ENCODE measurements around the gene ZNF804A.

Gene ZNF804A

GRCh38 chr2:184769686-184770085 lies 171.4 kb downstream of the ZNF804A start:
- DNase-seq (ENCODE audit: low read depth): peak; percentile 22
- no peak overlapping the region for H3K4me3 ChIP-seq (replicated peaks; ENCODE audit: low read depth, low read length)
- no peak for TF ChIP-seq CTCF (IDR thresholded peaks at IDR 0.05; ENCODE audit: low read length, missing control alignments)

GRCh38 chr2:184779777-184780176 lies 181.4 kb downstream of the ZNF804A start:
- TF ChIP-seq CTCF (IDR thresholded peaks at IDR 0.05; ENCODE audit: low read length, missing control alignments): no peak
- H3K4me3 ChIP-seq (replicated peaks; ENCODE audit: low read depth, low read length): no peak overlapping the region
- no peak for DNase-seq (ENCODE audit: low read depth)

- no peak for DNase-seq (ENCODE audit: low read depth)
- no peak overlapping the region for H3K4me3 ChIP-seq (replicated peaks; ENCODE audit: low read depth, low read length)
- no peak for TF ChIP-seq CTCF (IDR thresholded peaks at IDR 0.05; ENCODE audit: low read length, missing control alignments)
Observed at GRCh38 chr2:184780384-184780783, 182.1 kb downstream of the ZNF804A start.

- no peak overlapping the region for H3K4me3 ChIP-seq (replicated peaks; ENCODE audit: low read depth, low read length)
- peak; percentile 71 for DNase-seq (ENCODE audit: low read depth)
- no peak for TF ChIP-seq CTCF (IDR thresholded peaks at IDR 0.05; ENCODE audit: low read length, missing control alignments)
Observed at GRCh38 chr2:184780944-184781343, 182.6 kb downstream of the ZNF804A start.

GRCh38 chr2:184783576-184783975 lies 185.2 kb downstream of the ZNF804A start:
- TF ChIP-seq CTCF (IDR thresholded peaks at IDR 0.05; ENCODE audit: low read length, missing control alignments): no peak
- DNase-seq (ENCODE audit: low read depth): no peak
- no peak overlapping the region for H3K4me3 ChIP-seq (replicated peaks; ENCODE audit: low read depth, low read length)

- no peak for DNase-seq (ENCODE audit: low read depth)
- no peak for TF ChIP-seq CTCF (IDR thresholded peaks at IDR 0.05; ENCODE audit: low read length, missing control alignments)
- no peak overlapping the region for H3K4me3 ChIP-seq (replicated peaks; ENCODE audit: low read depth, low read length)
Observed at GRCh38 chr2:184793176-184793575, 194.8 kb downstream of the ZNF804A start.

GRCh38 chr2:184799379-184799778 lies 201.1 kb downstream of the ZNF804A start:
- no peak overlapping the region for H3K4me3 ChIP-seq (replicated peaks; ENCODE audit: low read depth, low read length)
- TF ChIP-seq CTCF (IDR thresholded peaks at IDR 0.05; ENCODE audit: low read length, missing control alignments): no peak
- DNase-seq (ENCODE audit: low read depth): no peak

All from fibroblast of pulmonary artery (primary cell).